HCT116 (cell line): ENCODE results near the gene SARS2. TPM values are rescaled to one million over a fixed set of nuclear protein-coding genes. Genes with fewer than 3 reads are reported as not detected.

Source experiments
- ATAC-seq: fragments of 200-7000 bp; cut with Tn5 transposase; 2 replicates; pipeline ENCODE4 v1.9.1; 2020; ENCODE audit warnings: mild to moderate bottlenecking, moderate library complexity
- BruUV-seq: library from RNA; stranded (reverse); fragments of 400-500 nt; replicated peaks from 2 replicates; lab custom pipeline; 2021; lab: Mats Ljungman, UMichigan
- CTCF ChIA-PET: fragments of 300-600 bp; sonication (Branson Sonifier 250); formaldehyde crosslinking; loops from one replicate; lab custom pipeline; 2021; ENCODE audit warnings: antibody characterized with exemption; lab: Charles Lee
- POLR2A ChIA-PET: fragments of 300-600, 350-600 bp; sonication (Branson Sonifier 250); formaldehyde crosslinking; loops from one replicate; lab custom pipeline; 2021; ENCODE audit warnings: antibody characterized with exemption; lab: Charles Lee
- RAD21 ChIA-PET, 2 experiments: fragments of 300-600 bp; sonication (Branson Sonifier 250); formaldehyde crosslinking; loops; one replicate each; lab custom pipeline; 2023; ENCODE audit warnings: low total read pairs in 2 of 2; ENCODE audit not compliant: uncharacterized antibody in 2 of 2, unreplicated experiment in 2 of 2, low non-redundant PET in 1 of 2; lab: Charles Lee
- DNase-seq: peaks from one replicate; pipeline ENCODE4 v3.0.0-alpha.2; 2010; ENCODE audit warnings: low read depth, low spot score
- H2AFZ ChIP-seq: fragments of 200-600 bp; shearing (Covaris generic), sonication (generic); 2 replicates; pipeline ENCODE4 v1.6.1; 2017; ENCODE audit warnings: low read depth, mixed run types, mixed read lengths, antibody characterized with exemption, low read length; ENCODE audit not compliant: poor library complexity, severe bottlenecking
- H3K27ac ChIP-seq: 2 replicates; pipeline ENCODE4 v1.5.1; 2012; ENCODE audit warnings: low read depth, low read length
- H3K27me3 ChIP-seq: fragments of 200-600 bp; sonication (generic); 2 replicates; pipeline ENCODE4 v1.6.1; 2016; ENCODE audit warnings: mixed run types, low read length, mixed read lengths; ENCODE audit not compliant: insufficient read depth
- H3K36me3 ChIP-seq, 2 experiments: fragments of 200-500 bp in 1 of 2; fragments of 200-600 bp in 1 of 2; sonication (Bioruptor generic) in 1 of 2; sonication (generic) in 1 of 2; 2 replicates each; pipeline versions ENCODE4 v1.5.1 to v1.6.1; 2014 to 2016; ENCODE audit warnings: low read length in 2 of 2, inconsistent platforms in 1 of 2, mixed read lengths in 1 of 2, mixed run types in 1 of 2; ENCODE audit not compliant: insufficient read depth in 2 of 2, control insufficient read depth in 1 of 2
- H3K4me1 ChIP-seq, 2 experiments: fragments of 200-600 bp in 1 of 2; sonication (generic) in 1 of 2; 2 replicates each; pipeline versions ENCODE4 v1.5.1 to v1.6.1; 2012 to 2017; ENCODE audit warnings: low read length in 2 of 2, inconsistent platforms in 1 of 2, mild to moderate bottlenecking in 1 of 2, mixed read lengths in 1 of 2, mixed run types in 1 of 2, moderate library complexity in 1 of 2; ENCODE audit not compliant: insufficient read depth in 2 of 2, control insufficient read depth in 1 of 2
- H3K4me2 ChIP-seq: fragments of 200-600 bp; sonication (generic); 2 replicates; pipeline ENCODE4 v1.6.1; 2017; ENCODE audit warnings: mixed run types, low read length, mixed read lengths
- H3K4me3 ChIP-seq, 2 experiments: fragments of 200-600 bp in 1 of 2; sonication (generic) in 1 of 2; replicated peaks in 1 of 2; 2 replicates each; pipeline ENCODE4 v1.5.1; 2011 to 2016; ENCODE audit warnings: low read length in 2 of 2, control low read depth in 1 of 2, low read depth in 1 of 2, mild to moderate bottlenecking in 1 of 2, mixed read lengths in 1 of 2, mixed run types in 1 of 2
- H3K79me2 ChIP-seq: fragments of 200-600 bp; sonication (generic); 2 replicates; pipeline ENCODE4 v1.6.1; 2017; ENCODE audit warnings: mild to moderate bottlenecking, mixed run types, low read length, moderate library complexity, mixed read lengths; ENCODE audit not compliant: insufficient read depth
- H3K9ac ChIP-seq: fragments of 200-600 bp; sonication (generic); 2 replicates; pipeline ENCODE4 v1.6.1; 2016; ENCODE audit warnings: low read length, mixed read lengths
- H3K9me2 ChIP-seq: fragments of 200-600 bp; sonication (generic), shearing (Covaris generic); 2 replicates; pipeline ENCODE4 v1.6.1; 2017; ENCODE audit warnings: mixed run types, mild to moderate bottlenecking, moderate library complexity; ENCODE audit not compliant: insufficient read depth
- H3K9me3 ChIP-seq, 2 experiments: fragments of 200-500 bp in 1 of 2; fragments of 200-600 bp in 1 of 2; sonication (Bioruptor generic) in 1 of 2; sonication (generic) in 1 of 2; 2 replicates each; pipeline ENCODE4 v1.6.1; 2014 to 2017; ENCODE audit warnings: low read length in 2 of 2, mixed read lengths in 2 of 2, inconsistent platforms in 1 of 2, low read depth in 1 of 2, mild to moderate bottlenecking in 1 of 2, mixed run types in 1 of 2, moderate library complexity in 1 of 2; ENCODE audit not compliant: control insufficient read depth in 1 of 2, insufficient read depth in 1 of 2
- H4K20me1 ChIP-seq: fragments of 200-600 bp; sonication (generic), shearing (Covaris generic); 2 replicates; pipeline ENCODE4 v1.6.1; 2017; ENCODE audit warnings: mixed run types, mild to moderate bottlenecking, moderate library complexity; ENCODE audit not compliant: insufficient read depth
- ATF3 ChIP-seq: IDR thresholded peaks from 2 replicates; pipeline ENCODE4 v1.6.1; 2012
- CBX3 ChIP-seq: IDR thresholded peaks from 2 replicates; pipeline ENCODE4 v1.6.1; 2012; ENCODE audit warnings: low read depth
- EGR1 ChIP-seq: IDR thresholded peaks from 2 replicates; pipeline ENCODE4 v1.6.1; 2012; ENCODE audit warnings: low read depth
- EZH2 ChIP-seq: fragments of 200-600 bp; sonication (generic); IDR thresholded peaks from 2 replicates; pipeline ENCODE4 v1.6.1; 2017; ENCODE audit warnings: antibody characterized with exemption, mixed run types
- FOSL1 ChIP-seq: IDR thresholded peaks from 2 replicates; pipeline ENCODE4 v1.6.1; 2012; ENCODE audit warnings: low read depth
- JUND ChIP-seq: IDR thresholded peaks from 2 replicates; pipeline ENCODE4 v1.6.1; 2012
- POLR2A ChIP-seq: IDR thresholded peaks from 2 replicates; pipeline ENCODE4 v1.7.0; 2011; ENCODE audit warnings: borderline replicate concordance; ENCODE audit not compliant: insufficient read depth, insufficient read length; ENCODE audit errors: extremely low read depth
- POLR2AphosphoS5 ChIP-seq: IDR thresholded peaks from 2 replicates; pipeline ENCODE4 v1.6.1; 2011; ENCODE audit warnings: mild to moderate bottlenecking, low read depth, low read length, moderate library complexity
- RAD21 ChIP-seq: IDR thresholded peaks from 2 replicates; pipeline ENCODE4 v1.6.1; 2012; ENCODE audit warnings: low read depth, mild to moderate bottlenecking
- SIN3A ChIP-seq: IDR thresholded peaks from 2 replicates; pipeline ENCODE4 v1.6.1; 2012; ENCODE audit warnings: low read depth
- SP1 ChIP-seq: IDR thresholded peaks from 2 replicates; pipeline ENCODE4 v1.6.1; 2012; ENCODE audit warnings: low read depth
- SRF ChIP-seq: IDR thresholded peaks from 2 replicates; pipeline ENCODE4 v1.6.1; 2012; ENCODE audit warnings: low read depth
- TCF7L2 ChIP-seq: IDR thresholded peaks from 2 replicates; pipeline ENCODE4 v1.7.0; 2011; ENCODE audit warnings: borderline replicate concordance, inconsistent platforms; ENCODE audit not compliant: insufficient read depth, insufficient read length; ENCODE audit errors: extremely low read depth
- YY1 ChIP-seq: IDR thresholded peaks from 2 replicates; pipeline ENCODE4 v1.6.1; 2011; ENCODE audit warnings: low read length, low read depth, moderate library complexity, mild to moderate bottlenecking; ENCODE audit not compliant: insufficient replicate concordance; ENCODE audit errors: extremely low read depth
- ZBTB33 ChIP-seq: IDR thresholded peaks from 2 replicates; pipeline ENCODE4 v1.6.1; 2011; ENCODE audit warnings: mild to moderate bottlenecking, low read length, moderate library complexity; ENCODE audit not compliant: insufficient replicate concordance; ENCODE audit errors: extremely low read depth
- ZFX ChIP-seq: fragments of 450-650 bp; IDR thresholded peaks from 2 replicates; pipeline ENCODE4 v1.6.1; 2017
- ZNF274 ChIP-seq: fragments of 200-500 bp; sonication (Bioruptor generic); IDR thresholded peaks from 2 replicates; pipeline ENCODE4 v1.6.1; 2014; ENCODE audit warnings: mild to moderate bottlenecking, low read depth, low read length, inconsistent platforms
- intact Hi-C: fragments of 100-400 bp; cut with micrococcal nuclease; formaldehyde crosslinking; loops from 2 replicates; pipeline ENCODE4 v1.10.0; 2022
- total RNA-seq: library from RNA; stranded (reverse); gene quantifications from one replicate; pipeline ENCODE4 v1.2.1, GENCODE V29; 2021; ENCODE audit not compliant: unreplicated experiment
- TF ChIP-seq, protein P1 (sequence below), 3 experiments: fragments of 200-600 bp in 1 of 3; sonication (generic) in 1 of 3; IDR thresholded peaks in 2 of 3; conservative IDR thresholded peaks in 1 of 3; 2 replicates each; pipeline ENCODE4 v1.5.1; 2012 to 2017; ENCODE audit warnings: low read depth in 2 of 3, low read length in 2 of 3, antibody characterized with exemption in 1 of 3, borderline replicate concordance in 1 of 3, control low read depth in 1 of 3, mild to moderate bottlenecking in 1 of 3, mixed read lengths in 1 of 3, mixed run types in 1 of 3, moderate library complexity in 1 of 3; ENCODE audit not compliant: insufficient read depth in 1 of 3
- TF ChIP-seq, protein P2 (sequence below): IDR thresholded peaks from 2 replicates; pipeline ENCODE4 v1.6.1; 2012

SARS2 gene
- total RNA-seq, 1 experiment from 2014 or later, result 58.2 TPM

- no peaks in the 10 kb centered on the region for H3K27me3 ChIP-seq
- H2AFZ ChIP-seq, result no peak overlapping the region
- ATAC-seq, result no peak
- no peaks in the 10 kb centered on the region for H3K9me3 ChIP-seq
- ChIA-PET CTCF (no interaction called here), POLR2A (no interaction called here), RAD21 (no interaction called here)
- H3K4me2 ChIP-seq, result no peak overlapping the region
- peaks cover 3 to 15% of the 10 kb centered on the region in 2 experiments; a peak in 3 of 4 replicates for H3K4me1 ChIP-seq
- TF ChIP-seq, protein P1, sequence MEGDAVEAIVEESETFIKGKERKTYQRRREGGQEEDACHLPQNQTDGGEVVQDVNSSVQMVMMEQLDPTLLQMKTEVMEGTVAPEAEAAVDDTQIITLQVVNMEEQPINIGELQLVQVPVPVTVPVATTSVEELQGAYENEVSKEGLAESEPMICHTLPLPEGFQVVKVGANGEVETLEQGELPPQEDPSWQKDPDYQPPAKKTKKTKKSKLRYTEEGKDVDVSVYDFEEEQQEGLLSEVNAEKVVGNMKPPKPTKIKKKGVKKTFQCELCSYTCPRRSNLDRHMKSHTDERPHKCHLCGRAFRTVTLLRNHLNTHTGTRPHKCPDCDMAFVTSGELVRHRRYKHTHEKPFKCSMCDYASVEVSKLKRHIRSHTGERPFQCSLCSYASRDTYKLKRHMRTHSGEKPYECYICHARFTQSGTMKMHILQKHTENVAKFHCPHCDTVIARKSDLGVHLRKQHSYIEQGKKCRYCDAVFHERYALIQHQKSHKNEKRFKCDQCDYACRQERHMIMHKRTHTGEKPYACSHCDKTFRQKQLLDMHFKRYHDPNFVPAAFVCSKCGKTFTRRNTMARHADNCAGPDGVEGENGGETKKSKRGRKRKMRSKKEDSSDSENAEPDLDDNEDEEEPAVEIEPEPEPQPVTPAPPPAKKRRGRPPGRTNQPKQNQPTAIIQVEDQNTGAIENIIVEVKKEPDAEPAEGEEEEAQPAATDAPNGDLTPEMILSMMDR (IDR thresholded peaks at IDR 0.05 in 2 of 3, conservative IDR thresholded peaks at IDR 0.05 in 1 of 3; ENCODE audit: borderline replicate concordance in 1 of 3, insufficient read depth in 1 of 3, low read depth in 2 of 3, low read length in 2 of 3), result no peak
- TF ChIP-seq SIN3A, result no peak
- TF ChIP-seq POLR2AphosphoS5, result no peak
- no peak for TF ChIP-seq EZH2
- no peak for TF ChIP-seq CBX3
- TF ChIP-seq SP1, result no peak
- TF ChIP-seq POLR2A, result no peak
- no peak for TF ChIP-seq RAD21
- TF ChIP-seq SRF, result no peak
- no peak for TF ChIP-seq FOSL1
- no peak for TF ChIP-seq TCF7L2
- TF ChIP-seq ATF3, result no peak
- TF ChIP-seq YY1, result no peak
- TF ChIP-seq ZBTB33, result no peak
- TF ChIP-seq ZNF274, result no peak
- TF ChIP-seq EGR1, result no peak
- TF ChIP-seq ZFX, result no peak
- TF ChIP-seq, protein P2, sequence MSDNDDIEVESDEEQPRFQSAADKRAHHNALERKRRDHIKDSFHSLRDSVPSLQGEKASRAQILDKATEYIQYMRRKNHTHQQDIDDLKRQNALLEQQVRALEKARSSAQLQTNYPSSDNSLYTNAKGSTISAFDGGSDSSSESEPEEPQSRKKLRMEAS, result no peak
- TF ChIP-seq JUND, result no peak
- H3K4me3 ChIP-seq, result no peak overlapping the region
- intact Hi-C loops, result no loop called here
- no peak overlapping the region for H3K27ac ChIP-seq
- H3K9me2 ChIP-seq, result no peaks in the 10 kb centered on the region
- no peak overlapping the region for H3K9ac ChIP-seq
- no peak for DNase-seq
- no peaks in the 10 kb centered on the region for H4K20me1 ChIP-seq
- no TSS peak for BruUV-seq
- no peaks in the 10 kb centered on the region for H3K79me2 ChIP-seq
- H3K36me3 ChIP-seq, result no peaks in the 10 kb centered on the region
These were observed 61.3 kb downstream of the SARS2 start for GRCh38 chr19:38869160-38869835.
